ENCODE data around the gene VSTM2L.
A peak's percentile ranks its signal among the peaks of the same experiment; 100 is the strongest.
"Not testable (repeated sequence)": the region's sequence is repeated elsewhere in the genome, so short reads cannot be mapped to it uniquely, and the experiment has no call there.

Gene VSTM2L
- total RNA-seq = 0 to 0.13 (median 0.03) reads per million in 9 experiments

GRCh38 chr20:37902504-37903313, at the start of gene VSTM2L:
Gene VSTM2L (plus strand): TSS chr20:37903127. CDS start chr20:37903351, 224 bp downstream.
- Mint-ChIP-seq H3K9me3 (no peaks in the 10 kb centered on the region), H3K27ac (no peak within 1 kb of the TSS), H3K36me3 (ENCODE audit: insufficient read depth) (no peaks in the 10 kb centered on the region), H3K4me1 (ENCODE audit: low read depth in 2 of 2) (peaks cover 9 to 12% of the 10 kb centered on the region in 2 donors), H3K4me3 (peak within 1 kb of the TSS; percentile 68 to 73), H3K27me3 (peaks cover 69 to 94% of the 10 kb centered on the region in 2 donors)
- ATAC-seq (replicated peaks) (no peak), DNase-seq (no peak)

- H3K9me3 Mint-ChIP-seq = no peaks in the 10 kb centered on the region
- H3K4me1 Mint-ChIP-seq (ENCODE audit: low read depth in 2 of 2) = no peaks in the 10 kb centered on the region
- peaks cover 6% of the 10 kb centered on the region for H3K36me3 Mint-ChIP-seq (ENCODE audit: insufficient read depth)
- H3K27me3 Mint-ChIP-seq = no peaks in the 10 kb centered on the region
- DNase-seq (no peak), ATAC-seq (replicated peaks) (no peak)
- H3K4me3 Mint-ChIP-seq = no peak overlapping the region
- H3K27ac Mint-ChIP-seq = peak overlapping the region in 1 of 2 donors; percentile 30
Observed at GRCh38 chr20:37853823-37854375, 49.0 kb upstream of the VSTM2L start.

GRCh38 chr20:37856034-37856433, 46.9 kb upstream of the VSTM2L start:
- H3K4me1 Mint-ChIP-seq (ENCODE audit: low read depth in 2 of 2); ATAC-seq (replicated peaks); H3K27me3 Mint-ChIP-seq; H3K4me3 Mint-ChIP-seq; H3K27ac Mint-ChIP-seq; DNase-seq; H3K9me3 Mint-ChIP-seq: not testable (repeated sequence)
- peaks cover 11% of the 10 kb centered on the region for H3K36me3 Mint-ChIP-seq (ENCODE audit: insufficient read depth)

- H3K9me3 Mint-ChIP-seq = no peaks in the 10 kb centered on the region
- H3K4me1 Mint-ChIP-seq (ENCODE audit: low read depth in 2 of 2) = no peaks in the 10 kb centered on the region
- no peak for ATAC-seq (replicated peaks)
- no peak for DNase-seq
- peaks cover 19% of the 10 kb centered on the region for H3K36me3 Mint-ChIP-seq (ENCODE audit: insufficient read depth)
- no peak overlapping the region for H3K4me3 Mint-ChIP-seq
- no peak overlapping the region for H3K27ac Mint-ChIP-seq
- no peaks in the 10 kb centered on the region for H3K27me3 Mint-ChIP-seq
Observed at GRCh38 chr20:37856932-37857660, 45.8 kb upstream of the VSTM2L start.

GRCh38 chr20:37859406-37860171, 43.3 kb upstream of the VSTM2L start:
- no peaks in the 10 kb centered on the region for H3K9me3 Mint-ChIP-seq
- no peak for ATAC-seq (replicated peaks)
- H3K36me3 Mint-ChIP-seq (ENCODE audit: insufficient read depth) = peaks cover 26% of the 10 kb centered on the region

GRCh38 chr20:37863289-37863688, 39.6 kb upstream of the VSTM2L start:
- no peak for ATAC-seq (replicated peaks)
- Mint-ChIP-seq H3K27ac (no peak overlapping the region), H3K36me3 (ENCODE audit: insufficient read depth) (peaks cover 26% of the 10 kb centered on the region)

More at GRCh38 chr20:37859406-37860171, 43.3 kb upstream of the VSTM2L start:
- Mint-ChIP-seq H3K27ac (no peak overlapping the region), H3K4me1 (ENCODE audit: low read depth in 2 of 2) (no peaks in the 10 kb centered on the region), H3K4me3 (no peak overlapping the region), H3K27me3 (no peaks in the 10 kb centered on the region)
- DNase-seq = no peak

GRCh38 chr20:37864298-37864697, 38.6 kb upstream of the VSTM2L start:
- Mint-ChIP-seq H3K4me1 (ENCODE audit: low read depth in 2 of 2) (no peaks in the 10 kb centered on the region), H3K9me3 (no peaks in the 10 kb centered on the region), H3K27me3 (no peaks in the 10 kb centered on the region), H3K36me3 (ENCODE audit: insufficient read depth) (peaks cover 21% of the 10 kb centered on the region), H3K4me3 (no peak overlapping the region), H3K27ac (no peak overlapping the region)
- DNase-seq = no peak
- ATAC-seq (replicated peaks) = no peak

More at GRCh38 chr20:37863289-37863688, 39.6 kb upstream of the VSTM2L start:
- no peak for DNase-seq
- H3K27me3 Mint-ChIP-seq = no peaks in the 10 kb centered on the region
- H3K4me3 Mint-ChIP-seq = no peak overlapping the region
- H3K9me3 Mint-ChIP-seq = no peaks in the 10 kb centered on the region
- no peaks in the 10 kb centered on the region for H3K4me1 Mint-ChIP-seq (ENCODE audit: low read depth in 2 of 2)

- Mint-ChIP-seq H3K4me1 (ENCODE audit: low read depth in 2 of 2) (no peaks in the 10 kb centered on the region), H3K36me3 (ENCODE audit: insufficient read depth) (peaks cover 19% of the 10 kb centered on the region), H3K4me3 (no peak overlapping the region), H3K27me3 (no peaks in the 10 kb centered on the region), H3K9me3 (no peaks in the 10 kb centered on the region), H3K27ac (no peak overlapping the region)
- no peak for DNase-seq
- no peak for ATAC-seq (replicated peaks)
Observed at GRCh38 chr20:37866051-37866450, 36.9 kb upstream of the VSTM2L start.

- H3K9me3 Mint-ChIP-seq = no peaks in the 10 kb centered on the region
- peaks cover 11% of the 10 kb centered on the region for H3K36me3 Mint-ChIP-seq (ENCODE audit: insufficient read depth)
- H3K4me3 Mint-ChIP-seq = no peak overlapping the region
- no peaks in the 10 kb centered on the region for H3K4me1 Mint-ChIP-seq (ENCODE audit: low read depth in 2 of 2)
- H3K27ac Mint-ChIP-seq = peak overlapping the region; percentile 38 to 59
- ATAC-seq (replicated peaks) = no peak
- DNase-seq = no peak
- H3K27me3 Mint-ChIP-seq = no peaks in the 10 kb centered on the region
Observed at GRCh38 chr20:37867289-37868195, 35.4 kb upstream of the VSTM2L start.

GRCh38 chr20:37868851-37869333, 34.0 kb upstream of the VSTM2L start:
- ATAC-seq (replicated peaks) (no peak), DNase-seq (no peak)
- Mint-ChIP-seq H3K36me3 (ENCODE audit: insufficient read depth) (peaks cover 8% of the 10 kb centered on the region), H3K4me1 (ENCODE audit: low read depth in 2 of 2) (no peaks in the 10 kb centered on the region), H3K27me3 (no peaks in the 10 kb centered on the region), H3K4me3 (no peak overlapping the region), H3K9me3 (no peaks in the 10 kb centered on the region), H3K27ac (peak overlapping the region; percentile 57 to 83)

- H3K4me1 Mint-ChIP-seq (ENCODE audit: low read depth in 2 of 2) = no peaks in the 10 kb centered on the region
- peaks cover 9% of the 10 kb centered on the region for H3K36me3 Mint-ChIP-seq (ENCODE audit: insufficient read depth)
- H3K27me3 Mint-ChIP-seq = no peaks in the 10 kb centered on the region
- DNase-seq (no peak), ATAC-seq (replicated peaks) (no peak)
- no peak overlapping the region for H3K4me3 Mint-ChIP-seq
- H3K27ac Mint-ChIP-seq = peak overlapping the region; percentile 57 to 83
- H3K9me3 Mint-ChIP-seq = no peaks in the 10 kb centered on the region
Observed at GRCh38 chr20:37869334-37869861, 33.5 kb upstream of the VSTM2L start.

- Mint-ChIP-seq H3K4me3 (no peak overlapping the region), H3K36me3 (ENCODE audit: insufficient read depth) (peaks cover 11% of the 10 kb centered on the region), H3K27me3 (no peaks in the 10 kb centered on the region), H3K4me1 (ENCODE audit: low read depth in 2 of 2) (no peaks in the 10 kb centered on the region), H3K9me3 (no peaks in the 10 kb centered on the region), H3K27ac (no peak overlapping the region)
- no peak for DNase-seq
- no peak for ATAC-seq (replicated peaks)
Observed at GRCh38 chr20:37870294-37870693, 32.6 kb upstream of the VSTM2L start.

Measured in effector memory CD8-positive, alpha-beta T cell (primary cell).